Fibroblast of lung (primary cell): ENCODE measurements around the gene HDAC3.

Experiments
- EZH2 ChIP-seq: IDR thresholded peaks from 2 replicates; pipeline ENCODE4 v1.5.1; 2012; ENCODE audit warnings: low read length, control low read depth, mild to moderate bottlenecking; ENCODE audit errors: missing control alignments
- TF ChIP-seq, protein P1 (sequence below), 2 donors: IDR thresholded peaks in 1 of 2; conservative IDR thresholded peaks in 1 of 2; 1 replicate in 1 of 2; 2 replicates in 1 of 2; pipeline ENCODE4 v1.5.1; 2011 to 2012; ENCODE audit warnings: low read length in 2 of 2, control low read depth in 1 of 2, inconsistent platforms in 1 of 2, low read depth in 1 of 2, mild to moderate bottlenecking in 1 of 2

DNA sequence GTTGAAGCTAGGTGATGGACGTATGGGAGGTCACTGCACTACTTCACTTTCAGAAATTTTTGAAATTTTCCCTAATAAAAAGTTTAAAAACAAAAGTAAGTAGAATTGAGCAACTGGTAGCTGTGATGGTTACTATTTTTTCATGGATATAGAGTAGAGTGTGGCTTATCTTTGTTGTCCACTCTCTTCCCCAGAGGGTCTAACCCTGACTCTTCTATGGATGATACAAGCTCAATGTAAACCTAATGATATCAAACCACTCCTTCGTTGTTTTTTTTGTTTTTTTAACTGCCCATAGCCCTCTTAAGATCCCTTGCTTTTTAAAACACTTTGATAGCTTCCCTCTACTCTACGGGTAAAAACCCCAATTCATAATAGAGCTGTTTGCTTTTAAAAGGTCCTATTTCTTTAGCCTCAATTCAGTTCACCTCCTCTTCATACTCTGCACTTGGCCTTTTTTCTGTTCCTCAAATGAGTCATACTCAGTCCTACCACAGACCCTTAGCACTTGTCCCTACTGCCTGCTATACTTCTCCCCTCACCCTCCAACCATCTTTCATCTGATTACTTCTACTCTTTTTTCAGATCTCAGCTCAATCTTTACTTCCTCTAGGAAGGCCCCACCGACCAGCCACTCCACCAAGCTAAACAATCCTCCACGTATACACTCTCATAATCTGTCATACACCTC, 2.6 kb downstream of the HDAC3 start:
- TF ChIP-seq, protein P1, sequence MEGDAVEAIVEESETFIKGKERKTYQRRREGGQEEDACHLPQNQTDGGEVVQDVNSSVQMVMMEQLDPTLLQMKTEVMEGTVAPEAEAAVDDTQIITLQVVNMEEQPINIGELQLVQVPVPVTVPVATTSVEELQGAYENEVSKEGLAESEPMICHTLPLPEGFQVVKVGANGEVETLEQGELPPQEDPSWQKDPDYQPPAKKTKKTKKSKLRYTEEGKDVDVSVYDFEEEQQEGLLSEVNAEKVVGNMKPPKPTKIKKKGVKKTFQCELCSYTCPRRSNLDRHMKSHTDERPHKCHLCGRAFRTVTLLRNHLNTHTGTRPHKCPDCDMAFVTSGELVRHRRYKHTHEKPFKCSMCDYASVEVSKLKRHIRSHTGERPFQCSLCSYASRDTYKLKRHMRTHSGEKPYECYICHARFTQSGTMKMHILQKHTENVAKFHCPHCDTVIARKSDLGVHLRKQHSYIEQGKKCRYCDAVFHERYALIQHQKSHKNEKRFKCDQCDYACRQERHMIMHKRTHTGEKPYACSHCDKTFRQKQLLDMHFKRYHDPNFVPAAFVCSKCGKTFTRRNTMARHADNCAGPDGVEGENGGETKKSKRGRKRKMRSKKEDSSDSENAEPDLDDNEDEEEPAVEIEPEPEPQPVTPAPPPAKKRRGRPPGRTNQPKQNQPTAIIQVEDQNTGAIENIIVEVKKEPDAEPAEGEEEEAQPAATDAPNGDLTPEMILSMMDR (conservative IDR thresholded peaks at IDR 0.05 in 1 of 2, IDR thresholded peaks at IDR 0.05 in 1 of 2; ENCODE audit: low read depth in 1 of 2, low read length in 2 of 2) = no peak
- no peak for TF ChIP-seq EZH2
